NCI-H526 (cell line): ENCODE measurements around the gene MCL1.
"Not testable (repeated sequence)": the region's sequence is repeated elsewhere in the genome, so short reads cannot be mapped to it uniquely, and the experiment has no call there.

Experiments used
- DNase-seq, 2 experiments: peaks; one replicate each; lab custom pipeline; 2025; lab: John Stamatoyannopoulos, UW

Gene MCL1

DNA sequence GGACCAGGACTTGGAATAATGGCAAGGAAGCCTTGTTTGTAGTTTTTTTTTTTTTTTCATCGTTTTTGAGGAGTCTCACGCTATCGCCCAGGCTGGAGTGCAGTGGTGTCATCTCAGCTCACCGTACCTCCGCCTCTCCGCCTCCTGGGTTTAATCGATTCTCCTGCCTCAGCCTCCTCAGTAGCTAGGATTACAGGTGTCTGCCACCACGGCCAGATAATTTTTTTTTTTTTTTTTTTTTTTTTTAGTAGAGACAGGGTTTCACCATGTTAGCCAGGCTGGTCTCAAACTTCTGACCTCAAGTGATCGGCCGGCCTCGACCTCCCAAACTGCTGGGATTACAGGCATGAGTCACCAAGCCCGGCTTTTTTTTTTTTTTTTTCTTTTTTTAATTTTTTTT, 23.0 kb upstream of the MCL1 start:
- not testable (repeated sequence) for DNase-seq

DNA sequence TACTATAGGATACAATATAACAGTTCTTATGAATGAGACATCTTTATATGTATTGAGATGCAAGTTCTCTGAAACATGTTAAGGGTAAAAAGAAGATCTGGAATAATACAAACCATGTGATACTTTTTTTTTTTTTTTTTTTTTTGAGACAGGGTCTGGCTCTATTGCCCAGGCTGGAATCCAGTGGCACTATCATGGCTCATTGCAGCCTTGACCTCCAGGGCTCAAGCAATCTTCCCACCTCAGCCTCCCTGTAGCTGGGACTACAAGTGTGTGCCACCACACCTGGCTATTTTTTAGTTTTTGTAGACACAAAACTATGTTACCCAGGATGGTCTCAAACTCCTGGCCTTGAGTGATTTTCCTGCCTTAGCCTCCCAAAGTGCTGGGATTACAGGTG, 22.1 kb upstream of the MCL1 start:
- no peak for DNase-seq

DNA sequence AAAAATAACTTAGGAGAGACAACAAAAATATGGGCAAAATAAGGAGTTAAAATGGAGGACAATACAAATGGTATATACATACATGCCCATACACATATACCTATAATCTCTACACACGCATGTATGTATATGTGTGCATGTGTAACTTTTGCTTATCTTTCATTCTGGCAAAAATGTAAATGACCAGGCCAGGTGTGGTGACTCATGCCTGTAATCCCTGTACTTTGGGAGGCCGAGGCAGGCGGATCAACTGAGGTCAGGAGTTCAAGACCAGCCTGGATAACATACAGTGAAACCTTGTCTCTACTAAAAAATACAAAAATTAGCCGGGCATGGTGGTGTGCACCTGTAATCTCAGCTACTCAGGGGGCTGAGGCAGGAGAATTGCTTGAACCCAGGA, 18.9 kb upstream of the MCL1 start:
- not testable (repeated sequence) for DNase-seq

DNA sequence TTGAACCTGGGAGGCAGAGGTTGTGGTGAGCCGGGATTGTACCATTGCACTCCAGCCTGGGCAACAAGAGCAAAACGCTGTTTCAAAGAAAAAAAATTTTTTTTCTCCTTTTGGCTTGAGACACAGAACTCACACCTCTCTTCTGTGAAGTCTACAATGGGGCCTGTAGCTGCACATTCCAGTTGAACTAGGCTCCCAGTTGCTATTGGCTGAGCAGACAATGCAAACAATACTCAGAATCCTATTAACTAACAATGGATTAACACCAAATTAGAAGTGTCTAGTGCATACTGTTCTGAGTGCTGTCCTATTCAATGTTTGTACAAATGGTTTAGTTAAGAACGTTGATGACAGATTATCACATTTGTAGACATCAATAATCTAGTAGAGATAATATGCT, 17.6 kb upstream of the MCL1 start:
- DNase-seq, result no peak

DNA sequence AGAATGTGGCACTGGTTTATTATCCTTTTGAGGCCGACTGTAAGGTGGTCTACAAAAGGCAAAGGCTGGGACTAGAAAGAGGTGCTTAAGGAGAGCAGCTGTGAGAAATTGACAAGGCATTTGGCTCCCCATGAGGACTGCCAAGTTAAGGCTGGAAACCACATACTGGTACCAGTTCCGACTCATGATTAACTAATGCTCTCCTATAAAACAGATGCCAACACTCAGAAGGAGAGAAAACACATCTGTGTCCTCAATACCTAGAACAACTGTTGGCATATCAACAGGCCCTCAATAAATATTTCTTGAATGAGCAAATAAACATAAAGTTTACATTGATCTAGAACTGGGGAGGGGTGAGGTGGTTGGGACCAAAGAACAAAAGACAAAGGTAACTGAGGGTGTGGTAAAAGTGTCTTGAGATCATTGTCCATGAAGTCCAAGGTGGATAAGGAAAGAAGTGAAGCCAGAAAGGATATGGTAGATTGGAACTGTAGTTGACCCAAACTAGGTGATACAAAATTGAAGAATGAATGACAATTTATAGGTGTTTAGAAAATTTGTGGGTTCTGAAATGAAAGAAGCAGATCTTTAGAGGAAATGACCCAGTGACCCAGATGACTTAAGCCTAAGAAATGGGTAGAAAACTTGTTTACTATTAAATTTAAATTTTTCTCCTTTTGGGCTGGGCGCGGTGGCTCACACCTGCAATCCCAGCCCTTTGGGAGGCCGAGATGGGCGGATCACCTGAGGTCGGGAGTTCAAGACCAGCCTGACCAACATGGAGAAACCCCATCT, 16.9 kb upstream of the MCL1 start:
- no peak for DNase-seq

DNA sequence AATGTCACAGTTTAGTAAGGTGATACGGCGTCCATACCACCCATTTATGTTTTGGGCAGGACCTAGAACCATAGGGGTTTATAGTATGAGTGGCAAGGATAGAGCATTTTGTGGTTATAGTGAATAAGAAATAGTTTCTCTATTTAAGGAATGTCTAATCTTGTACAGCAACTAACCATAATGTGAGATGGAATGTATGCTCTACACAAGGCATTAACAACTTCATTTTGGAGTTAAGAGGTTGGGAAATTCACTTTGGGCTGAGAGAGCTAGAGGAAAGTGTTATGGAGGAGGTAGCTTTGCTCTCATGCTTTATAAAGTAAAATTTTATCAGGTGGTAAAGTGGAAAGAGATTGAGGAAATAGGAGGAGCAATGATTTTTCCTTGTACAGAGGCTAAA, 3.0 kb upstream of the MCL1 start:
- no peak for DNase-seq

DNA sequence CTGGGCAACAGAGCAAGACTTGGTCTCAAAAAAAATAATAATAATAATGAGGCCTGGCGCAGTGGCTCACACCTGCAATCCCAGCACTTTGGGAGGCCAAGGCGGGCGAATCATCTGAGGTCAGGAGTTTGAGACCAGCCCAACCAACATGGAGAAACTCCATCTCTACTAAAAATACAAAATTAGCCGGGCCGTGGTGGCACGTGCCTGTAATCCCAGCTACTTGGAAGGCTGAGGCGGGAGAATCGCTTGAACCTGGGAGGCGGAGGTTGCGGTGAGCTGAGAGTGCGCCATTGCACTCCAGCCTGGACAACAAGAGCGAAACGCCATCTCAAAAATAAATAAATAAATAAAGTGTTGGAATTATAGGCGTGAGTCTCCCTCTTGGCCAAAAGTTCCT, 2.6 kb upstream of the MCL1 start:
- DNase-seq, result not testable (repeated sequence)

DNA sequence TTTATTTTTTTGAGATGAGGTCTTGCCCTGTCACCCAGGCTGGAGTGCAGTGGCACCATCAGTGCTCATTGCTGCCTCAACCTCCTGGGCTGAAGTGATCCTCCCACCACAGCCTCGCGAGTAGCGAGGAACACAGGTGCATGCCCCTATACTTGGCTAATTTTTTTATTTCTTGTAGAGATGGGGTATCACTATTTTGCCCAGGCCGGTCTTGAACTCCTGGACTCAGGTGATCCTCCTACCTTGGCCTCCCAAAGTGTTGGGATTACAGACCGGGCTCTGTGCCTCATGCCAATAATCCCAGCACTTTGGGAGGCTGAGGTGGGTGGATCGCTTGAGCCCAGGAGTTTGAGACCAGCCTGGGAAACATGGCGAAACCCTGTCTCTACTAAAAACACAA, 2.0 kb upstream of the MCL1 start:
- not testable (repeated sequence) for DNase-seq

DNA sequence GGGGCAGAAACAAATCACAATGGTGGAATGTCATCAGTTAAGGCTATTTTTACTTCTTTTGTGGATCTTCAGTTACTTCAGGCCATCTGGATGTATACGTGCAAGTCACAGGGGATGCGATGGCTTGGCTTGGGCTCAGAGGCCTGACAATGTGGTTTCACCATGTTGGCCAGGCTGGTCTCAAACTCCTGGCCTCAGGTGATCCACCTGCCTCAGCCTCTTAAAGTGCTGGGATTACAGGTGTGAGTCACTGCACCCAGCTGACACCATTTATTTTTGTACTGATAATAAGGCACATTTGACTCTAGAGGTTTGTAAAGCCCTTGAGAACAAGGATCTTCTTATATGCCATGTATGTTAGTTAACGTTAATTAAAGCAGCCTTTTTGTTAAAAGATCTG, 1.6 kb upstream of the MCL1 start:
- not testable (repeated sequence) for DNase-seq

DNA sequence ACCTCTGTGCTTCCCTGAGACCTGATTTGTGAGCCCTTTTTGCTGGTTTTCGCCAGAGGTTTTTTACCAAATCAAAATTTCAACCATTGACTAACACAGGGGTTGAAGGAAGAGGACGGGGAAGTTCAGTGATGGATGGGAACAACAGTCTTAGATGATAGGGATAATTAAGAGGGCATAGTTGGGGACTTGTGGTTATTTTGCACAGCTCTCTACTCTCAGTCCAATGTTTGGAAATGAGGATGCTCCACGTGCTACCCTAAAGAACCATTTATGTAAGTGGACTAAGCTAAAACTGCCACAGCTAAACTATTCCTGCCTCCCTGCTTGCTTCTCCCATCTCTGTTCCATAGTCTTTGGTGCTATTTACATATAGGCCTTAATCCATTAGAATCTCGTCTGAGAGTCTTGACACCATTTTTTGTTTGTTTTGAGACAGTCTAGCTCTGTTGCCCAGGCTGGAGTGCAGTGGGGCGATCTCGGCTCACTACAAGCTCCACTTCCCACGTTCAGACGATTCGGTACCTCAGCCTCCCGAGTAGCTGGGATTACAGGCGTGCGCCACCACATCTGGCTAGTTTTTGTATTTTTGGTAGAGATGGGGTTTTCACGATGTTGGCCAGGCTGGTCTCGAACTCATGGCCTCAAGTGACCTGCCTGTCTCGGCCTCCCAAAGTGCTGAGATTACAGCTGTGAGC, 684 bp upstream of the MCL1 start:
- DNase-seq, result no peak

DNA sequence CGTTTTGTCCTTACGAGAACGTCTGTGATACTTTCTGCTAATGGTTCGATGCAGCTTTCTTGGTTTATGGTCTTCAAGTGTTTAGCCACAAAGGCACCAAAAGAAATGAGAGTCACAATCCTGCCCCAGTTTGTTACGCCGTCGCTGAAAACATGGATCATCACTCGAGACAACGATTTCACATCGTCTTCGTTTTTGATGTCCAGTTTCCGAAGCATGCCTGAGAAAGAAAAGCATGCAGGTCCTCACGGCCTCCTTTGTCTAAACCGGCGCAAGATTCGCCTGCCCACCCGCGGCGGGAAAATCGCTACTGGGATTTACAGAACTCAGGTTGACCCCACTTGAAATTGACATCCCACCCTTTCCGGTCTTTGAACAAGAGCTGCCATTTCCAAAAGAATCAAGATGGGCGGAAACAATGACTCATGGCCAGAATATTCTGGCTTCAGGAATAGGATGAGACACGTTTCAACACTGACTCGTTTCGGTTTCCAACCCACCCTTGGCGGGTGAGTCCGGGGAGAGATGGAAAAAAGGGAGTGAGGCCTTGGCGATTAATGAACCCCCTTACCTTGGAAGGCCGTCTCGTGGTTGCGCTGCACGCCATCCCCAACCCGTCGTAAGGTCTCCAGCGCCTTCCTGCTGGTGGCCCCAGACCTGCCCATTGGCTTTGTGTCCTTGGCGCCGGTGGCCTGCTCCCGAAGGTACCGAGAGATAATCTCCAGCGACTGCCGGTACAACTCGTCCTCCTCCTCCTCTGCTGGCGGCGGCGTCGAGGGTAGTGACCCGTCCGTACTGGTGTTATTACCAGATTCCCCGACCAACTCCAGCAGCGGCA, 919 bp downstream of the MCL1 start:
- DNase-seq, result peak; percentile 58 to 83

DNA sequence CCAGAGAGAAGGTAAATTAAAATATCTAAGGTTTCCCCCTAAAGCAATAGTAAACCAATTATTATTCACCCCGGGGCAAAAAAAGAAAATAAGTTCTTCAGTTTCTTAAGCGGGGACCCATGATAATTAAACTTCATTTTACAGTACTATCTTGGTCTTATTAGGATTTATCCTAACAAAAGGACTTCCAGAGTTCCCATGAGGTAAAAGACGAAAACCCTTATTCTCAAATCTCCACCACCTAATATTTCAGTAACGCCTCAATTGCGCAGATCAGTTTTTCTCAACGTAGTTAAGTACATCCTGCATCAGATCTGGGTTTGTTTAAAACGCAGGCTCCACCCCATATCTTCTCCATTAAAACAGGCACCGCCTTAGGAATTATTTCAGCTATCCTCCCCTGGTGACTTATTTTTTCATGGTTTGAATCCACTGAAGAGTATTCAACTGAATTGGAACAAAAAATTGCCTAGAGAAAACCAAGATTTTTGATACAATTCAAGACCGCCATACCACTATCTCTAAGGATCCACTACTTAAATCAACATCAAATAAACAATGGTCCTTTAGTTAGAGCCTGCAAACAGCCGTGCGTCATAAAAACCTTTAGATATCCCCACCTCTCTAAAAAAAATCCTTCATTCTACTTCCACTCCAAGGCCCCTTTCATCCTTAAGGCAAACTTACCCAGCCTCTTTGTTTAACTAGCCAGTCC, 1.7 kb downstream of the MCL1 start:
- peak in 1 of 2 experiments; percentile 56 for DNase-seq

DNA sequence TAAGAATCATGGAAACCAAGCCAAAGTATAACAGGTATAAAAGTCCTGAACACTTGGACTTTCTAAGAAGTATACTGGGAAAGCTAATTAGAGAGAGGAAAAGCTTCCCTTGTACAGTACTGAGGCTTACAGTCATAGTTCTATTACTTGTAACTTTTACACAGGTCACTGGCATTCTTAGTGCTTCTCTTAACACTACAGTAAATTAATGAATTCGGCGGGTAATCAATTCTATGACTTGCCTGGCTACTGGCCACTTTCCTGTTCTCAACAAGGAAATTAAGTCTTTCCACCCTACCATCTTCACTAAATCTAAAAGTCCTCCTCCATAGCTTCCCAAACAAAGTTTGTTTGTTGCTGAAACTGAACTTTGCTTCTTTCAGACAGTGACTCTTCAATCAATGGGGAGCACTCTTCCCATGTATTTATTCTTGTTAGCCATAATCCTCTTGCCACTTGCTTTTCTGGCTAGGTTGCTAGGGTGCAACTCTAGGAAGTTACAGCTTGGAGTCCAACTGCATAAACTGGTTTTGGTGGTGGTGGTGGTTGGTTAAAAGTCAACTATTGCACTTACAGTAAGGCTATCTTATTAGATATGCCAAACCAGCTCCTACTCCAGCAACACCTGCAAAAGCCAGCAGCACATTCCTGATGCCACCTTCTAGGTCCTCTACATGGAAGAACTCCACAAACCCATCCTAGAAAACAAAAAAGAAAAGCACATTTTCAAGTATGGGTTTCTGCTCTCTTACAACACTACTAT, 2.4 kb downstream of the MCL1 start:
- DNase-seq, result peak in 1 of 2 experiments; percentile 29

DNA sequence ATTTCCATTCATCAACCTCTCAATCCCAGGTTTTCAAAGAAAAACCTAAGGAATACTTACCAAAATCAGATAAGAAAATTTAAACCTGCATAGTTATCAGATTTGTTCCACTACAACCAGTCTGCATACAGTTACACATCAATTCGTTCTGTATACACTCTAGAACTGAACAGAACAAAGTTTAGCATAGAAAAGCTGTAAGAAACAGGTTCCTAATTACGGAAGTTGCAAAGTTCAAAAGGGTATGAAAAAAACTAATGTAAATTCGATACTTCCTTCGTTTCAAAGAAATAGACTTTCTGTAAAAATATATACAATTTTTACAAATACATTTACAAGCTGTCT, 3.1 kb downstream of the MCL1 start:
- no peak for DNase-seq

DNA sequence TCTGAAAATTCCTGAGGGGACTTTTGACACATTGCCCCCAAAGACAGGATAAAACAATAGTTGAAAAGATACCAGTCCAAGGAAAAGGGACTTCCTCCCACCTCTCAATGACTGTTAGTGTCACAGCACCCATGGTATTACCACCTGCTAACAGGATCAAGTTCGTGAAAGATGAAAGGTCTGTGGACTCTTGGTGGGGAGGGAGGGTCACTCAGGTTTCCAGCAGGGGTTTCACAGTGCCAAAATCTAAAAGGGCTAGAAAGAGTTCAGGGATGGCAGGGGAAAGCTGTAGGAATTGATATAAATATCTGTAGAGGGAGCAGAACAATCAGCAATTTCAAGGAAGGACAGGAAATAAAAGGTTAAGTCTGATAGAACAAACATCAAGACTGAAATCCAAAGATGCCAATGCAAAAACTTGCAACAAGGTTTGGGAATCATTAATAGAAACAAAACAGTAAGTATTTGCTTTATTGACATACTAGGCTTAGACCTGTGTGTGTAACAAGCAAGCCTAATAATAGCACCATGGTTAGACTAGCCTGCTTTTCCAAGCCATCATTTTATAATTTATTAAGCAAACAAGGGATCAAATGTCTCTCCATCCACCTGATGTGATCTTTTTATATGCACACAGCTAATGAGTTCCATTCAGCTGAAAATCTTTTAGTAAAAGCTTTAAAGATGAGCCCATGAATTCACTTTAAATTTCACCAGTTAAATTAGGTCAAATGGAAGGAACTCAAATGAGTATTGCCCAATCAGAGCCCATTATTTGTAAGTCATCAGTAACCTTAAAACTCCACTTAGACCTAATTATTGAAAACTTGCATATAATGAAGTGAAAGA, 3.7 kb downstream of the MCL1 start:
- DNase-seq, result peak in 1 of 2 experiments; percentile 56

DNA sequence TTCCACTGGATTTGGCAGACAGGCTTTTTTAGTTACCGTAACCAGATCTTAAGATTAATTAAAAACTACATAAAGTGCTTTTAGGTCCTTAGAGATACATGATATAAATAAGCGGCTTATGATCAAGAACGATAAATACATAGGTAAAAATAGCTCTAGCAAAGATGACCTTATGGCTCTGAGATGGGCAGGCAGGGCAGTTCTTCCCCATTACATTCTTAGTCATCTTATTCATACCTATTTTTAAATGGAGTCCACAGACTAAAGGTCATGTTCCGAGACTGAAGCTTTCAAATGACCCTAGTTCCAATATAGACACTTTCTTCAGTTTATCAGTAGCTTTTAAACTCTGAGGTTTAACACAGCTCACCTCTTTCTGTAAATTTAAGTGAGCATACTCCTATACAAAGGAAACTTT, 4.3 kb downstream of the MCL1 start:
- no peak for DNase-seq

DNA sequence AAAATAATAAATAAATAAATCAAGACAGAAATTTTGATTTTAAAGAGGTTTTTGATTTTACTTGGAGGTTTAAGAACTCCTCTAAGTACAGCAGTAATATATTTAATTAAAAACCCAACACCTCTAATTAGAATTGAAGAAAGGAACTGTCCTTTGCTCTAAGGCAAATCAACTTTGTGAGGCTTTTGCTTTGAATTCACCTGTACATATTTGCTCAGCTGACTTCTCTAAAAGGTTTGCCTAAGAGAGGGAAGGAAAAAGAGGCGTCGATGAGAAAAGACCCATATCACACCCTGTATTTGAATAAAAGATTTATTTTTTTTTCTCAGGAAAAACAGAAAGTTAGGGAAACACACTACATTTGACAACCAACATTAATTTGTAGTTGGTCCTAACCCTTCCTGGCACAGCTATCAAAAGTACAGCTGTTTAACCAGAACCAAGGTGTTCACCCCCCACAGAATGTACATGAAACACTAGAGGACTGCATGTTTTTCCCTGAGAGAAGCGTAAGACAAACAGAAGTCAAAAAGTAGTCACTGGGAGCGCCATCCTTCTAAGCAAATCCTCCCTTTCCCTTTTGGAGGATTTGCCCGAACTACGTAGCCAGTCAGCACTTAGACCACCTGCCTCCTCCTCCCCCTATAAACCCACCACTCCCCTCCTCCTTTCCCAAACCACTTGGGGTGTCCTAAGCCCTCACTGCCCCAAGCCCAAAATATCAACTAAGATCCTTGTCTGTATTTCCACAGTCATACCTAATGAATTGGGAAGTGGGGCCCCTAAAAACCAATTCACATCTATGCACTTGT, 4.9 kb downstream of the MCL1 start:
- no peak for DNase-seq

DNA sequence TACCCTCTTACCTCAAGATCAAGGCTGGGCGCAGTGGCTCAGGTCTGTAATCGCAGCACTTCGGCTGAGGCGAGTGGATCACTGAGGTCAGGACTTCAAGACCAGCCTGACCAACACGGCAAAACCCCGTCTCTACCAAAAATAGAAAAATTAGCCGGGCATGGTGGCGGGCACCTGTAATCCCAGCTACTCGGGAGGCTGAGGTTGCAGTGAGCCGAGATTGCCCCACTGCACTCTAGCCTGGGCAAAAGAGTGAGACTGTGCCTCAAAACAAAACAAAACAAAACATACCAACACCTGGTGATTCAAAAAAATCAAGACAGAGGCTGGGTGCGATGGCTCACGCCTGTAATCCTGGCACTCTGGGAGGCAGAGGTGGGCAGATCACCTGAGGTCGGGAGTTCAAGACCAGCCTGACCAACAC, 5.8 kb downstream of the MCL1 start:
- DNase-seq, result not testable (repeated sequence)

DNA sequence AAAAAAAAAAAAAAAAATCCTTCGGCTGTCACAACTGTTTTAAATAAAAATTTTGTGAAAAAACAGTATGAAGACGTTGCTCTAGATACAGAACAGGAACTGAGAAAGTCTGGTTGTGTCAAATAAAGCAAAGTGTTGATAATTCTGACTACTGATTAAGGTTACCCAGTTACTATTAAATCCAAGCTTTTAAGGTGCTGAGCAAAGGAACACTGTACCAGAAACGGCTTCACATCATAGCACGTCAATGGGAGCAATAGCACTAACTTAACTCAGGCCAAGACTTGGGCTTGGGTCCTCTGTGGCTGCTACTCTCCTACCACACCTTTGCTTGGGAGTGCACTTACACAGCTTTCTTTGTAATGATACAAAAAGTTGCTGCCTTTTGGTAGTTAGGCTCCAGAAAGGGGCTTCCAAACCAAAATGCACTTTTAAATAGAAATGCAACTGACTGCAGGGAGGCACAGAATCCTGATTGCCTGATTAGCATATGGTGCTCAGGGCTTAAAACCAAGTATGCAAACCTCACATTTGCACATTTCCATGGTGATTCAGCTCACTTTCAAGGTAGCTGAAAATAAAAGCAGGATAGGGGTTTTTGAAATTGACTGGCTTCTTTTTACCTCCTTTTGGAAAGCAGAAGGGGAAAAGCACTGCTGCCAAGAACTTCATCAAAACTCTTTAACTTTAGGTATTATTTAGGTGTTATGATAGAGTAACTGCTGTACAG, 6.3 kb downstream of the MCL1 start:
- peak; percentile 52 to 68 for DNase-seq
